ENCODE measurements around the gene PMFBP1.

- TF ChIP-seq RCOR1 (conservative IDR thresholded peaks at IDR 0.05; ENCODE audit: low read depth, low read length): no peak
- TF ChIP-seq KDM1A (IDR thresholded peaks at IDR 0.05; ENCODE audit: borderline replicate concordance): no peak
- no peak for TF ChIP-seq RAD21 (IDR thresholded peaks at IDR 0.05; ENCODE audit: insufficient read depth, low read depth, low read length)
- no peak for TF ChIP-seq CBX3 (IDR thresholded peaks at IDR 0.05; ENCODE audit: borderline replicate concordance, low read depth)
- TF ChIP-seq DPF2 (IDR thresholded peaks at IDR 0.05): no peak
- no peak for TF ChIP-seq CTCF (IDR thresholded peaks at IDR 0.05 in 2 of 3, conservative IDR thresholded peaks at IDR 0.05 in 1 of 3; ENCODE audit: control insufficient read depth in 2 of 3, extremely low read depth in 1 of 3, insufficient read depth in 1 of 3, low read depth in 3 of 3, low read length in 3 of 3)
- no peak for TF ChIP-seq ATF3 (IDR thresholded peaks at IDR 0.05; ENCODE audit: borderline replicate concordance, extremely low read depth, low read depth, low read length)
- TF ChIP-seq SMARCA5 (IDR thresholded peaks at IDR 0.05): no peak
- TF ChIP-seq E2F8 (IDR thresholded peaks at IDR 0.05; ENCODE audit: low read depth, partially characterized antibody): no peak
- no peak for TF ChIP-seq ESRRA (IDR thresholded peaks at IDR 0.05; ENCODE audit: low read length)
- TF ChIP-seq PKNOX1 (IDR thresholded peaks at IDR 0.05): no peak
These were observed 7.3 kb downstream of the PMFBP1 start for GRCh38 chr16:72164691-72165090.
